ENCODE results near the gene IDH2.
"Not testable (repeated sequence)": the region's sequence is repeated elsewhere in the genome, so short reads cannot be mapped to it uniquely, and the experiment has no call there.

IDH2 gene

DNA sequence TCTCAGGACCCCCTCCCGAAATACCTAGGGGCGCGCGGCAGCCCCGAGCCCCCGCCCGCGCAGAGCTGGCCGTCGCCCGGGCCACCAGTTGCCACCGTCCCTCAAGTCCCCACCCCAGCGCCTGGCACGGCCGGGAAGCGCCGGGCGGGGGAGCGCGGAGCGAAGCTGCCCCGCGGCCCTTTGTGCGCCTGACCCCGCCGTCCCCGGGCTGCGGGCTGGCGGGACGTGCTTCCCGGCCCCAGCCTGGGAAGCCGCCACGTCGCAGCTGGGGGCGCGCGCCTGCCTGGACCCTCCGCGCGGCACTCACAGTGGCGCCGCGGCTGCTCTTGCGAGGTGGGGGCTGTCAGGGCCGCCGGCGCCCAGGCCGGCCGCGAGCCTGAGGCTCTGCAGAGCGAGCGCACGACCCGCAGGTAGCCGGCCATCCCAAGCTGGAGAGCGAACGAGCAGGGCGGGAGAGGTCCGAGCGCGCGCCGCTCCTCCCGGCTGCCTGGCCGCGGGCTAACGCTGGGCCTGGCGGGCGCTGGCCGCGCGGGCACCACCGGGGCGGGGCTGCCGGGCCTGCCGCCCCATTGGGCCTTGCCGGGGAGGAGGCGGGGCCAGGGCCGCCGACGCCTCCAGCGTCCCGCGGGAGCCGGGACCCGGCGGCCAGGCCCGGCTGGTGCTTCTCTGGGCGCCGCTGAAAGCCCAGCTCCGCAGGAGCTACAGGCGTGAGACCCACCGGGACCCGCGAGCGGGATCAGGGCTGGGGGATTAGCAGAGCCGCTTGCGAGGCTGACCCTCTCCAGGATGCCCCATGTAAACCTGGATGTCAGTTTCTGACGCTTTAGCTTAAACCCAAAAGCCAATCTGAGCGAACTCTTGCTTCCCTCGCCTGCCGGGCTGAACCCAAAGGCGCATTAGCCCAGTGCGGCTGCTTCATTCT is at the start of gene IDH2:
Gene IDH2, minus strand, starts transcription at position 500 of the 922 bp plus-strand sequence. Its CDS starts 78 bp downstream, at position 422.
- peak; percentile 69 for DNase-seq

DNA sequence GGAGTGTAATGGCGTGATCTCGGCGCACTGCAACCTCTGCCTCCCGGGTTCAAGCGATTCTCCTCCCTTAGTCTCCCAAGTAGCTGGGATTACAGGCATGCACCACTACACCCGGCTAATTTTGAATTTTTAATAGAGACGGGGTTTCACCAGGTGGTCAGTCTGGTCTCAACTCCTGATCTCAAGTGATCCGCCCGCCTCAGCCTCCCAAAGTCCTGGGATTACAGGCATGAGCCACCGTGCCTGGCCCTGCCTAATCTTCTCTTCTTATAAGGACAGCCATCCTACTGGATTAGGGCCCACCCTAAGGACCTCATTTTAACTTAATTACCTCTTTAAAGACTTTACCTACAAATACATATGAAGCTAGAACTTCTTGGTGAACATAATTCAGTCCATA is 48.3 kb upstream of the IDH2 start:
- not testable (repeated sequence) for DNase-seq

DNA sequence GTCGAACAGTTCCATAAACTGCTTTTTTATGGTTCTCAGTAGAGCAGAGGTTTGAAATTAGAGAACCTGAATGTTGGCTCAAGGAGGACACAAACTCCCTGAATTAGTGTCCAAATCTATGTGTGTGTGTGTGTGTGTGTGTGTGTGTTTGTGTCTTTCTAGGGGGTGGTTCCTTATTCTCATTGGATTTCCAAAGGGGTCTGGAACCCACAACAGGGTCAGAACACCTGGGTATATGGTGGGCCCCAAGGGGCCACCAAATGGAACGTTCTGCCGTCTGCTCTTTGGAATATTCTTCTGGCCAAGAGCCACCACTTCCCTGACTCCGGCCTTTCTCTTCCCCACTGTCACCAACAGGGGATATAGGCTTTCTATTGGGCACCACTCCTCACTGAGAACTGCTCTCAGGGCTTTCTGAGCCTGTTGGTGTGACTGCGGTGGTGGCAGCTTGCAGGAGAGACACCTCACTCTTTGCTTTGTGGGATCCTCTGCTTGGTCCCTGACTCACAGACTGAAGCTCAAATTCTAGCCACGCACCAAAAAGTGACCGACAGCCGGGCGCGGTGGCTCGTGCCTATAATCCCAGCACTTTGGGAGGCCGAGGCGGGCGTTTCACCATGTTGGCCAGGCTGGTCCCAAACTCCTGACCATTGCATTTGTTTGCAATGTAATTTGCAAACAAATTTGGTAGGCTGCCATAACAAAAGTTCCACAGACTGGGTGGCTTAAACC is 47.5 kb upstream of the IDH2 start:
- no peak for DNase-seq

- DNase-seq = not testable (repeated sequence)
Observed at GRCh38 chr15:90146198-90146761, 44.0 kb upstream of the IDH2 start.

GRCh38 chr15:90145761-90146160 is 43.5 kb upstream of the IDH2 start:
- no peak for DNase-seq

GRCh38 chr15:90145259-90145658 is 43.0 kb upstream of the IDH2 start:
- DNase-seq = no peak

- peak; percentile 61 for DNase-seq
Observed at GRCh38 chr15:90143166-90143655, 40.9 kb upstream of the IDH2 start.

GRCh38 chr15:90142216-90143165 is 40.2 kb upstream of the IDH2 start:
- DNase-seq = peak; percentile 37

- no peak for DNase-seq
Observed at GRCh38 chr15:90141646-90142045, 39.4 kb upstream of the IDH2 start.

- peak; percentile 23 for DNase-seq
Observed at GRCh38 chr15:90139549-90139948, 37.3 kb upstream of the IDH2 start.

DNA sequence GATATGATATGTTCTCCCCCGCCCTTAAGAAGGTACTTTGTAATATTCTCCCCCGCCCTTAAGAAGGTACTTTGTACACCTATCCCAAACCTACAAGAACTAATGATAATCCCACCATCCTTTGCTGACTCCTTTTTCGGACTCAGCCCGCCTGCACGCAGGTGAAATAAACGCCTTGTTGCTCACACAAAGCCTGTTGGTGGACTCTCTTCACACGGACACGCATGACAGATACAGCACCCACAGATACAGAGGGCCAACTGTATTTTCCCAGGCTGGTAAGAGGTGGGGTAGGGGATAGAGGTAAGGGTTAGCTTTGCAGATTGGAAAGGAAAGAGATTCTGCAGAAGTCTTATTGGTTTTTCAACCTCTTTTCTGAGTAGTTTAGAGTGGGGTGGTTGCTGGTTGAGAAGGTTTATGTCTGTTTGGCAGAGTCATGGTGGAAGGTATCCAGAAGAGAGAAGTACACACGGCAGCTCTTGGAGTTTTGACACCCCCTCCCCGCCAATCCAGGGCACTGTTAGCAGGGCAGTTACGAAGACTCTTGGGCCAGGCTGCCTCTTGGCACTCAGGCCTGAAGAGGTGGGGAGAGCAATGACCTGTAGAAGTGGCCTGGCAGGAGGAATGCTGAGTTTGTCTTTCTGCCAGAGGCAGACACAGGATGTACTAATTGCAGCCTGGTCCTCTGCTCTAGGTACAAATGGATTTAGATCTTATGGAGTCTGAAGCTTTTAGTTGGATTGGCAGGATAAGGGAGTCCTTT is 36.0 kb upstream of the IDH2 start:
- no peak for DNase-seq

GRCh38 chr15:90132437-90132836 is 30.2 kb upstream of the IDH2 start:
- no peak for DNase-seq

DNA sequence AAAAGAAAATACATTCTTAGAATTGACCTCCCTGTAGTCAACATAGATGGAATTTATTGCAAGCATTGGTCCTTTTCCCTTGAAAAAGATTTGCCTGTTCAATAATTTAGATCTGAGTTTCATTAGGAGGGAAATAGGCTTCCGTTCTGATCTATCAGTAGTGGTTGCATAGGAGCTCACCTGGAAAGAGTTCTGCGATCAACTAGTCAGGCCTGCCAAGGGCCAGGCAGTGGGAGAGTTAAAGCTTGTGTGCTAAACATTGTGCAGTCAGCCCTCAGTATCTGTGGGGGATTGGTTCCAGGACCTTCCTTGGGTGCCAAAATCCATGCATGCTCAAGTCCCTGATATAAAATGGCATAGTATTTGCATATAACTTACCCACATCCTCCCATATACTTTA is 29.6 kb upstream of the IDH2 start:
- DNase-seq = no peak

DNA sequence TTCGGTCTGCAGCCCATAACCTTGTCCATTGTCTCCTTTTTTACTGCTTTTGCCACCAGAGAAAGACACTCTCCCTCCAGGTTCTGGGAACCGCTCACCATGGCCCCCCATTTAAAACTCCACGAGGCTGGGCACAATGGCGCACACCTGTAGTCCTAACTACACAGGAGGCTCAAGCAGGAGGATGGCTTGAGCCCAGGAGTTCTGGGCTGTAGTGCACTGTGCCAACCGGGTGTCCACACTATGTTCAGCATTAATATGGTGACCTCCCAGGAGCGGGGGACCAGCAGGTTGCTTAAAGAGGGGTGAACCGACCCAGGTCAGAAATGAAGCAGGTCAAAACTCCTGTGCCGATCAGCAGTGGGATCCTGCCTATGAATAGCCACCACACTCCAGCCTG is 28.0 kb upstream of the IDH2 start:
- DNase-seq = no peak

DNA sequence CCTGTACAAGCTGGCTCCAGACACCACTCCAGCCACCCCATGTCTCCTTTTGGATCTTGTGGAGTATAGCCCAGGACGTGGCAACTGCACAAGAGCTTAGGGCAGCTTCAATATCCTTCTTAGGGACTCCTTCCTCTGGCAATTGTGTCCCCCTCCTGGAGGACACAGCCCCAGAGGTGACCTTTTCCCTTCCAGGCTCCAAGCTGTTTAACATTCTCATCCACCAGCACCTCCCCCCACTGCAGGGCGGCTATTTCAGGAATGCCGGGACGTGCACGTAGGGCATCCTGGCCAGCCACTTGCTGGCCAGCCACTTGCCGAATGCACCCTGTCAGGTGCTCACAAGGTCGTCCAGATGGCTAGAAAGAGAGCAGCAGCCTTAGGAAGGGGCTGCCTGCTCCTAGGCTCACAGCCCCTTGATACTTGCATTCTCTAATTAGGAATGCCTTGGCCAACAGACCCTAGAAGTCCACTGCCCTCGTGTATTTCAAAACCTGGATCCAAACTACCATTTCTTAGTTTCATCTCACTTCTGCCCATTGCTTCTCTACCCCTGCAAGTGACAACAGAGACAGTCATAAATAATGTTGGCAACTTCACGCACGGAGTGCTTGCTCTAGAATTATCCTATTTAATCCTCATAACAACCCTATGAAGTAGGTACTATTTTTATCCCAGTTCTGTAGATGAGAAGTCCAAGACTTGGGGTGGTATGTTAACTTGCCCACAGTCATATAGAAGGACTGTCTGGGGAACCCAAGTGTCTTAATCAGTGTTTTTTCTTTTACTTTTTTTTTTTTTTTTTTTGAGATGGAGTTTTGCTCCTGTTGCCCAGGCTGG is 24.5 kb upstream of the IDH2 start:
- no peak for DNase-seq

DNA sequence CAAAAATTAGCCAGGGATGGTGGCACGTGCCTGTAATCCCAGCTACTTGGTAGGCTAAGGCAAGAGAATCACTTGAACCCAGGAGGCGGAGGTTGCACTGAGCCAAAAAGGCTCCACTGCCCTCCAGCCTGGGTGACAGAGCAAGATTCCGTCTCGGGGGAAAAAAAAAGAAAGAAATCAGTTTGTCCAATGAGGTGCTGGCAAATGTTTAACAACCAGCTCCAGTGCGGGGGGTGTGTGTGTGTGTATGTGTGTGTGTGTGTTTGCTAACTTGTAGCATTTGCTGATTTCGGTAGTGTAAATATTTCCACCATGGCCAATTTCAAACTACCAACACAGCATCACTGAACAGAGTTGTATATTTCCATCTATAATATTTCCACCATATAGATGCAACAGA is 23.8 kb upstream of the IDH2 start:
- DNase-seq = no peak

DNA sequence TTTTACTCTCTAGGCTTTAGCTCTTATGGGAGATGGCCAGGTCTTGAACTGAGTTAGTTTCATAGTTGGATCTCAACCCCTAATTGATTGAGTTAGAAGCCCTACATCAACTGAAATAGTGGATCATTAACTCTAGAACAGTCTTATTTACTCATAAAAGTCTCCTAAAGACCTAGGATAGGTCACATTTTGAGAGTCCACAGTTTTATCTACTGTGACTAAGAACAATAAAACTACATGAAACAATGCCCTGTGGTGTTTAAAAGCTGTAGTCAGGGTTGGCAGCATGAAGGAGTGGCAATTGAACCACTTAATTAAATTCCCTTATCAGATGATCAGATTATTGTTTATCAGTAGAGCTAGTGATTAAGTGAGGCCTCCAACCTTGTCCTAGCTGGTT is 22.2 kb upstream of the IDH2 start:
- DNase-seq = no peak

DNA sequence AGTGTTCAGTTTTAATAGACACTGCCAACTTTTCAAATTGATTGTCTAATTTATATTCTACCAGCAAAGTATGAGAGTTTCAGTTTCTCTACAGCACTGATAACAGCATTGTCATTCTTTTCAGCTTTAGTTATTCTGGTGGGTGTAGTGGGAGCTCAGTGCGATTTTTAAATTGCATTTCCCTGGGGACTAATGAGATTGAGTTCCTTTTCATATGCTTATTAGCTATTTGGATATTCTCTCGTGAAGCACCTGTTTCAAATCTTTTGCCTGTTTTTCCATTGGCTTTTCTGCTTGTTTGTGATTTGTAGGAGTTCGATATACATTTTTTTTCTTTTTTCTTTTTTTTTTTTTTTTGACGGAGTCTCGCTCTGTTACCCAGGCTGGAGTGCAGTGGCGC is 18.8 kb upstream of the IDH2 start:
- no peak for DNase-seq

DNA sequence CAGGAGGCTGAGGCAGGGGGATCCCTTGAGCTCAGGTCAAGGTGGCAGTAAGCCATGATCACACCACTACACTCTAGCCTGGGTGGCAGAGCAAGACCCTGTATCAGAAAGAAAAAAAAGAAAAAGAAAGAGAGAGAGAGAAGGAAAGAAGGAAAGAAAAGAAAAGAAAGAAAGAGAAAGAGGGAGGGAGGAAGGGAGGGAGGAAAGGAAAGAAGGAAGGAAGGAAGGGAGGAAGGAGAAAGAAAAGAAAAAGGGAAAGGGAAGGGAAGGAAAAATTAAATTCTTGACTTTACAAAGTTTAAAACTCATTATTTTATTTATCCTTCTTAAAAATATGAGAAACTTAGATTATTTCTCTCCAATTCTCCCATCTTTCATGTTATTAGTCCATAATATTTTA is 17.1 kb upstream of the IDH2 start:
- DNase-seq = no peak

DNA sequence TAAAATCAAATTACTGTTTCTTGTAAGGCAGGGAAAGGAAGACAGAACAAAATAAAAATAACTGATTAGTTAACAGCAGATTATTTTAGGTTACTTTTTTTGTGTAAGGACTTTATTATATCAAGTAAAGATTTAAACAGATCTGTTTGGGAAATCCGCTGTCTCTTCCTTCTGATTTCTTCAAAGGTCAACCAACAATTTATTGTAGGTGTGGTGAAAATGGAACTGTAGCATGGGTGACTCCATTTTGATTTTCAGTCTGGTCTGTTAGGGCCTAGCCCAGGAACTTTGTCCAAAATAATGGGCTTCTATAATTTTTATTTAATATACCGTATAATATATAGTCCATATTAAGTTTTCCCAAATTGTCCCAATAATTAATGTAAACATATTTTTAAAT is 13.5 kb upstream of the IDH2 start:
- DNase-seq = no peak

DNA sequence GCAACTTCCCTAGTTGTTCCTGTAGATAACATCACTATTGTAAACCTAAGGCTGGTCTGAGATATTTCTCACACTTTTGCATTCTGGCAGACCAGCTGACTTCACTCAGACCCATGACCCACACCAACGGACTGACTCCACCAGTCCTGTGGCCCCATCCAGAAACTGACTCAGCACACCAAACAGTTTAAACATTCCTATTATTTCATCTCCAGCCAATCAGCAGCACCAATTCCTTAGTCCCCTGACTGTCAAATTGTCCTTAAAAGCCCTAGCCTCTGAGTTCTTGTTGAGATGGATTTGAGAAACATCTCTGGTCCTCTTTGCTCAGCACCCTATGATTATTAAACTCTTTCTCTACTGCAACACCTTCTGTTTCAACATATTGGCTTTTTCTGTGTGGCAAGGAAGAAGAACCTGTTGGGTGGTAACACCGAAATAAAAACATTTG is 12.2 kb upstream of the IDH2 start:
- DNase-seq = no peak

Data from stimulated activated CD4-positive, alpha-beta T cell treated with anti-CD3 and anti-CD28 coated beads, Interleukin-4, amount 100 ng/mL, for 24 hours (primary cell).